ENCODE results near the gene RANBP1. TPM values are rescaled to one million over a fixed set of nuclear protein-coding genes. Genes with fewer than 3 reads are reported as not detected.

RANBP1 gene
- total RNA-seq, 1 experiment from 2014 or later: 168 TPM

DNA sequence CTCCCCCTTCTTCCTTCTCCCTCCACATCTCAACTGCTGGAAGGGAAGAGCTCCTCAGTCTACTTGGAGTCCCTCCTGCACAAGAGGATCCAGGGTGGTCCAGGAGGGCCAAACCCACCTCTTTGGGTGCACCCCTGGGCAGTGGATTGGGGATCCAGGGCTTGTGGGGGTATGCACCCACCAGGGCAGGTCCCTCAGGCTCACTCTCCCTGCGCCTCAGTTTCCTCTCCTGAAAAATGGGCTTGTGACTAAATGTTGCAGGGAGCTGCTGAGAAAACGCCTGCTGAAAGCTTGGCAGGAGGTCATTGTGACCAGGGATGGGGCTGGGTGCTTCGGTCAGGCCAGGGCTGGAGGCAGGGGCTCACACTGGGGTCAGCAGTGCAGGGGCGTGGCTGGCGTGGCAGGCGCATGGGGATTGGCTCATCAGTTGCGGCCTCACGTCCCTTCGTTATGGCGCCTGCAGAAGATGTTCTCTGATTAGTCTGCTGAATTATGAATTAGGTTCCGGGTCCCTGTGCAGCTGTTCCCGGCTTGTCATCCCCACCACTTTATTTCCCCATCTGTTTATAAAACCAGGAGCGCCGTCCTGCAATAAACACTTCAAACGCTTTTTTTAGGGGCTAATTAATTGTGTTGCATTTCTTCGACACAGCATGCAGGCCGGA is 60.6 kb downstream of the RANBP1 start:
- Histone ChIP-seq H3F3A (ENCODE audit: insufficient read depth, low read depth) (no peaks in the 10 kb centered on the region), H3K79me2 (ENCODE audit: low read depth) (no peaks in the 10 kb centered on the region), H3K9me3 (ENCODE audit: insufficient read depth, low read depth) (no peaks in the 10 kb centered on the region), H3K36me3 (ENCODE audit: low read depth) (no peaks in the 10 kb centered on the region), H3K4me2 (no peak overlapping the region), H3K4me1 (replicated peaks; ENCODE audit: insufficient read depth) (no peaks in the 10 kb centered on the region), H3K27ac (no peak overlapping the region), H2AFZ (no peak overlapping the region), H3K4me3 (no peak overlapping the region), H3K9me2 (ENCODE audit: insufficient read depth) (no peaks in the 10 kb centered on the region), H3K27me3 (ENCODE audit: insufficient read depth, low read depth) (peaks cover 39% of the 10 kb centered on the region), H4K20me1 (ENCODE audit: insufficient read depth) (no peaks in the 10 kb centered on the region)
- ChIA-PET POLR2A (ENCODE audit: unreplicated experiment) (no interaction called here), CTCF (no interaction called here)
- DNase-seq: no peak
- TF ChIP-seq EZH2 (IDR thresholded peaks at IDR 0.05; ENCODE audit: low read depth) (no peak), CTCF (conservative IDR thresholded peaks at IDR 0.05) (no peak)
- no TSS peak for BruUV-seq (replicated peaks)
- intact Hi-C loops (cut with micrococcal nuclease; ENCODE audit: unreplicated experiment): no loop called here

Small RNA genes lying within 50 kb of the gene (microRNA-seq; reads per million reads assigned to microRNA genes)
- not detected for gene MIR6816 (ENCODE audit: borderline number of aligned reads, borderline replicate concordance)

Other genes with a start within 250 kb of the RANBP1 start
- gene COMT, start 174.3 kb upstream of the RANBP1 start, total RNA-seq (2021): 99.9 and 107 TPM in 2 replicates
- 21.7 and 22.4 TPM in 2 replicates for gene TXNRD2, start 174.3 kb upstream of the RANBP1 start, total RNA-seq (2021)
- gene ARVCF, start 99.3 kb upstream of the RANBP1 start, total RNA-seq (2021): 15.6 and 21.0 TPM in 2 replicates
- 22.4 and 25.0 TPM in 2 replicates for gene TANGO2, start 95.0 kb upstream of the RANBP1 start, total RNA-seq (2021)
- 31.9 and 34.7 TPM in 2 replicates for gene DGCR8, start 35.9 kb upstream of the RANBP1 start, total RNA-seq (2021)
- 31.5 and 32.7 TPM in 2 replicates for gene TRMT2A, start 1.1 kb downstream of the RANBP1 start, total RNA-seq (2021)
- gene ZDHHC8, start 15.7 kb downstream of the RANBP1 start, total RNA-seq (2021): 34.4 and 46.8 TPM in 2 replicates
- gene CCDC188, start 35.0 kb downstream of the RANBP1 start, total RNA-seq (2021): not detected in 2 replicates
- gene RTN4R, start 152.2 kb downstream of the RANBP1 start, total RNA-seq (2021): 5.0 and 7.0 TPM in 2 replicates
- 37.6 and 46.0 TPM in 2 replicates for gene DGCR6L, start 204.0 kb downstream of the RANBP1 start, total RNA-seq (2021)